ENCODE measurements around the gene OR5M11. TPM values are rescaled to one million over a fixed set of nuclear protein-coding genes. Genes with fewer than 3 reads are reported as not detected.
"Not testable (repeated sequence)": the region's sequence is repeated elsewhere in the genome, so short reads cannot be mapped to it uniquely, and the experiment has no call there.

Gene OR5M11
- not detected for total RNA-seq

DNA sequence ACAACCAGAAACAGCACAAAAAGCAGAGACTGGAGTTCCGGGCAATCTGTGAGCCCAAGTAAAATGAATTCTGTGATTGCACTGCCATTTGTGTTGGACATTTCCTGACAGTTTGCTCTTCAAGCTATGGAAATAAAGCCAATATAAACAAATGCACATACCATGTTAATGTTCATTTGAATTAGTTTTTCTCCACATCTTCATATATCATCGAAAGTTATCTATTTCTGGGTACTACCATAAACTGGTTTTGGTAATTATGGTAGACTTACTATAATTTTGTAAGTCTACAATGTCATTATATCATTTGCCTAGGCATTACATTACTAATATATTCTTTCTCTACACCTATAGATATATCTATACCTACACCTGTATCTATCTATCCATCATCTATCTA is at the start of gene OR5M11:
Gene OR5M11 (minus strand): TSS at position 101 of the 400 bp plus-strand sequence. CDS start 0 bp downstream, at position 101.
- Mint-ChIP-seq H3K27me3 (no peaks in the 10 kb centered on the region), H3K27ac (no peak within 1 kb of the TSS), H3K9me3 (peaks cover 23% of the 10 kb centered on the region), H3K4me3 (no peak within 1 kb of the TSS), H3K36me3 (ENCODE audit: low read depth) (no peaks in the 10 kb centered on the region), H3K4me1 (no peaks in the 10 kb centered on the region)
- ChIA-PET POLR2A (no interaction called here), CTCF (no interaction called here)
- no peak for DNase-seq

DNA sequence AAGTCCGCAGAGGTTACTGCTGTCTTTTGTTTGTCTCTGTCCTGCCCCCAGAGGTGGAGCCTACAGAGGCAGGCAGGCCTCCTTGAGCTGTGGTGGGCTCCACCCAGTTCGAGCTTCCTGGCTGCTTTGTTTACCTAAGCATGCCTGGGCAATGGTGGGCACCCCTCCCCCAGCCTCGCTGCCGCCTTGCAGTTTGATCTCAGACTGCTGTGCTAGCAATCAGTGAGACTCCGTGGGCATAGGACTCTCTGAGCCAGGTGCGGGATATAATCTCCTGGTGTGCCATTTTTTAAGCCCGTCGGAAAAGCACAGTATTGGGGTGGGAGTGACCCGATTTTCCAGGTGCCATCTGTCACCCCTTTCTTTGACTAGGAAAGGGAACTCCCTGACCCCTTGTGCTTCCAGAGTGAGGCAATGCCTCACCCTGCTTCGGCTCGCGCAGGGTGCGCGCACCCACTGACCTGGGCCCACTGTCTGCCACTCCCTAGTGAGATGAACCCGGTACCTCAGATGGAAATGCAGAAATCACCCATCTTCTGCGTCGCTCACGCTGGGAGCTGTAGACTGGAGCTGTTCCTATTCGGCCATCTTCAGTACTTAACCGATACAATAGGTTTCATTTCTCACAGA is 49.1 kb upstream of the OR5M11 start:
- H3K27ac Mint-ChIP-seq; H3K4me1 Mint-ChIP-seq; DNase-seq; H3K36me3 Mint-ChIP-seq (ENCODE audit: low read depth); H3K27me3 Mint-ChIP-seq; H3K4me3 Mint-ChIP-seq; CTCF ChIA-PET; POLR2A ChIA-PET: not testable (repeated sequence)
- H3K9me3 Mint-ChIP-seq, result peaks cover 10% of the 10 kb centered on the region

DNA sequence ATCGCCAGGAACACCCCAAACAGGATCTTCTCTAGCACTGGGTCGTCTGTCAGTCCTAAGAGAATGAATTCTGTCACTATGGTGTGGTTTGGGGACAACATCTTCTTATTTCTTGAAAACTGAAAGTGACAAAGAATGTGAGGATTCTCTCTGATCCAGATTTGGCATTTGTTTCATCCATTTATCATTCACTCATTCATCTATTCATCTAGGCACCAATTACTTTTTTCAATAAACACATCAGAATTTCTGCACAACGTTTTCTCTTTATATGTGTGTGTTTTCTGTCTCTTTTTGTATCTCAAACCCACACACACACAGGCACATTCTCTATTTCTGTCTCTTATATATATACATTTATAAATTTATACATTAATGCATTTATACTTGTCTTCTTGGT is 34.6 kb upstream of the OR5M11 start, which contains the start of gene OR5M10:
Gene OR5M10 (minus strand): TSS at position 101 of the 400 bp plus-strand sequence. CDS start 0 bp downstream, at position 101.
- no peak for DNase-seq
- peaks cover 7% of the 10 kb centered on the region for H3K9me3 Mint-ChIP-seq
- ChIA-PET POLR2A (no interaction called here), CTCF (no interaction called here)
- H3K27me3 Mint-ChIP-seq, result no peaks in the 10 kb centered on the region
- no peak within 1 kb of the TSS for H3K27ac Mint-ChIP-seq
- no peak within 1 kb of the TSS for H3K4me3 Mint-ChIP-seq
- H3K36me3 Mint-ChIP-seq (ENCODE audit: low read depth), result no peaks in the 10 kb centered on the region
- no peaks in the 10 kb centered on the region for H3K4me1 Mint-ChIP-seq

DNA sequence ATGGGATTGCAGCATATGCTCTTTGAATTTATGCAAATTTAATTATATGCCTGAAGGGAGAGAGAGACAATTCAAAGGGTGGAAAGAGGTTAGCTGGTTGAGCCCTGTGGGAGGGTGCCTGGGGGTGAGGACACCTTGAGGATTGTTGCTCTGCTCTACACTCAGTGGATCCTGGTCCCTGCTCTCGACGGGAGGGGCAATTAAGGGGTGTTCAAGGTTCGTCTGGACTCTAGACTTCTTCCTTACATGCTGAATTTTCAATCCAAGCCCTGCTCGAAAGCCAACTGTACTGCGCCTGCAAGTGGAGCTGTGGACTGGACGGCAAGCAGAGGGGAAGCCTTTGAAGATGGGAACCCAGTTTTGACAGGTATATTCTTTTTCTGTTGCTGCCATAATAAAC is 15.5 kb upstream of the OR5M11 start:
- Mint-ChIP-seq H3K4me1 (no peaks in the 10 kb centered on the region), H3K36me3 (ENCODE audit: low read depth) (no peaks in the 10 kb centered on the region), H3K4me3 (no peak overlapping the region), H3K9me3 (peaks cover 18% of the 10 kb centered on the region), H3K27me3 (no peaks in the 10 kb centered on the region), H3K27ac (no peak overlapping the region)
- ChIA-PET CTCF (no interaction called here), POLR2A (no interaction called here)
- DNase-seq, result no peak

DNA sequence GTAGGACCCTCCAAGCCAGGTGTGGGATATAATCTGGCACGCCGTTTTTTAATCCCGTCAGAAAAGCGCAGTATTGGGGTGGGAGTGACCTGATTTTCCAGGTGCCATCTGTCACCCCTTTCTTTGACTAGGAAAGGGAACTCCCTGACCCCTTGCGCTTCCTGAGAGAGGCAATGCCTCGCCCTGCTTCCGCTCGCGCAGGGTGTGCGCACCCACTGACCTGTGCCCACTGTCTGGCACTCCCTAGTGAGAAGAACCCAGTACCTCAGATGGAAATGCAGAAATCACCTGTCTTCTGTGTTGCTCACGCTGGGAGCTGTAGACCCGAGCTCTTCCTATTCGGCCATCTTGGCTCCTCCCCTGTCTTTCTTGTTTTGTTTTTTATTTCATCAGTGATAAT is 11.6 kb upstream of the OR5M11 start:
- H3K9me3 Mint-ChIP-seq, result peaks cover 14% of the 10 kb centered on the region
- H3K4me3 Mint-ChIP-seq; DNase-seq; POLR2A ChIA-PET; CTCF ChIA-PET; H3K4me1 Mint-ChIP-seq; H3K27me3 Mint-ChIP-seq; H3K27ac Mint-ChIP-seq; H3K36me3 Mint-ChIP-seq (ENCODE audit: low read depth): not testable (repeated sequence)

DNA sequence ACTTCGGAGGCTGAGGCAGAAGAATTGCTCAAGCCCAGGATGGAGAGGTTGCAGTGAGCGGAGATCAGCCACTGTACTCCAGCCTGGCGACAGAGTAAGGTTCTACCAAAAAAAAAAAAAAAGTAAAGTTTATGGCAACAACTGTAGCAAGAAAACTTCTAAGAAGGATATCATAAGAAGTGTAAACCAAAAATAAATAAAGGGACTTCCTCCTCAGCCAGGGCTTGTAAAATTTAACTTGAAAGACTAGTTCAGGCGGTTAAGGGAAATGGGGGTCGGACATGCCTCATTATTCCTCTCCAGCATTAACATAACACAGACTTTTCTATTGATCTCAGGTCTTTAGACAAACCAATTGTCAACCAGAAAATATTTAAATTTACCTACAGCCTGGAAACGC is 2.5 kb upstream of the OR5M11 start:
- DNase-seq, result no peak
- no peaks in the 10 kb centered on the region for H3K4me1 Mint-ChIP-seq
- ChIA-PET POLR2A (no interaction called here), CTCF (no interaction called here)
- H3K36me3 Mint-ChIP-seq (ENCODE audit: low read depth), result no peaks in the 10 kb centered on the region
- no peak overlapping the region for H3K4me3 Mint-ChIP-seq
- no peak overlapping the region for H3K27ac Mint-ChIP-seq
- no peaks in the 10 kb centered on the region for H3K27me3 Mint-ChIP-seq
- H3K9me3 Mint-ChIP-seq, result peaks cover 16% of the 10 kb centered on the region

DNA sequence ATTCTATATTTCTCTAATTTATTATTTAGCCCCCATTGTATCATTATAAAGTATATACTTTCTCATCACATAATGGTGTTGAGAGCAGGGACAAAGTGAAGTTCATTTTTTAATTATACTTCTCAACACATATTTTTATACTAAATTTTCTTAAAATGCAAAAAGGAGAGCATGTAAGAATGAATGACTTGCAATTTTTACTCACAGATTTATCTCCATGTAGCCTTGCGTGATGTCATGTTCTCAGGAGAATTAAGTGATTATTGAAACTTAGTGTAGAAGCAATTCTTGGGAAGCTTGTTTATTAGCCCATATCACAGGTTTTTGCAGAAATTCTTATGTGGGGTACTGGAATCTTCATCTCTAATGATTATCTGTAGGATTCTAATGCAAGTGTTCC is 682 bp upstream of the OR5M11 start:
- Mint-ChIP-seq H3K4me1 (no peaks in the 10 kb centered on the region), H3K27ac (no peak overlapping the region), H3K4me3 (no peak overlapping the region), H3K27me3 (no peaks in the 10 kb centered on the region), H3K9me3 (peaks cover 18% of the 10 kb centered on the region), H3K36me3 (ENCODE audit: low read depth) (no peaks in the 10 kb centered on the region)
- POLR2A ChIA-PET, result no interaction called here
- CTCF ChIA-PET, result no interaction called here
- DNase-seq, result no peak

DNA sequence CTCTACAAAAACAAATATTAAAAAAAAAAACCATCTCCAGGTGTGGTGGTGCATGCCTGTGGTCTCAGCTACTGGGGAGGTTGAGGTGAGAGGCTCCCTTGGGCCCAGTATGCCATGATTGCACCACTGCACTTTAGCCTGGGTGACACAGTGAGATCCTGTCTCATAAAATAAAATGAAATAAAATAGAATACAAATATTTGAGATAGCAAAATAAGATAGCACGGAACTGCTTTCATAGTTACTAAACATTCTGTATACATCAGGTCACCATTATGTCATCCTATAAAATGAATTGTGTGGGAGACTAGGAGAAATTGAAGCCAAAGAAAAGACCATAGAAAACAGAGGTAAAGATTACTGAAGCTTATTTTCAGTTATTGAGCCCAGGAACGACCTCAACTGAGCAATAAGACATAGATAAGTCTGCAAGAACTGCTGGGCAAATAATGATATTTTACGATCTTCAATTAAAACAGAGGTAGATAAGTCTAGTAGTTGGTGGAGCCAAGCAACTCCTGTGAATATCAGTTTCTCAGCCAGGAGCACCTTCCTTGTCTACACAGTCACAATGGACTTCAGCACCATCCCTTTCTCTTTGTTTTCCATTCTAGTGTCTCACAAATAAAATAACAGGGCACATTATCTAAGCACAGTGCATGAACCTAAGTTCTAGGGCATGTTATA is 9.9 kb downstream of the OR5M11 start:
- Mint-ChIP-seq H3K9me3 (peaks cover 5% of the 10 kb centered on the region), H3K4me1 (no peaks in the 10 kb centered on the region), H3K4me3 (no peak overlapping the region), H3K27ac (no peak overlapping the region), H3K27me3 (no peaks in the 10 kb centered on the region), H3K36me3 (ENCODE audit: low read depth) (no peaks in the 10 kb centered on the region)
- no peak for DNase-seq
- POLR2A ChIA-PET, result no interaction called here
- CTCF ChIA-PET, result no interaction called here

DNA sequence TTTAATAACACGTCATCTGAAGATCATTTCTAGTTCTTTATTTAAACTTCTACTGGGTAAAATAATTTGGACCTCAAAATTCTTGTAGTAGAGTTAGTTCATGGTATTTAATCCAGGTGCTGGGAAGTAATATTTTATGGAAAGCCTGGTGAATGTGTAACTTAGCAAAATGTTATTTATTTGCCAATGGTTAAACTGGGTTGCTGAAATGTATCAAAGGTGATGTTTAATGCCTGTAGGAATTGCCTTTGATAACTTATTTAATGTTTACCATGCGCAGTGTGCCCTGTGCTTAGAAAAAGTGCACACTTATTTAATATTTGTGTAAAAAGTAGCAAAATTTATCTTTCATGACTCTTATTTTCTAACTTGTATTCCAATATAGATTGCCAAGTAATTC is 11.2 kb downstream of the OR5M11 start:
- H3K27ac Mint-ChIP-seq, result no peak overlapping the region
- peaks cover 4% of the 10 kb centered on the region for H3K9me3 Mint-ChIP-seq
- H3K4me1 Mint-ChIP-seq, result no peaks in the 10 kb centered on the region
- H3K36me3 Mint-ChIP-seq (ENCODE audit: low read depth), result no peaks in the 10 kb centered on the region
- ChIA-PET CTCF (no interaction called here), POLR2A (no interaction called here)
- H3K27me3 Mint-ChIP-seq, result no peaks in the 10 kb centered on the region
- no peak overlapping the region for H3K4me3 Mint-ChIP-seq
- no peak for DNase-seq

DNA sequence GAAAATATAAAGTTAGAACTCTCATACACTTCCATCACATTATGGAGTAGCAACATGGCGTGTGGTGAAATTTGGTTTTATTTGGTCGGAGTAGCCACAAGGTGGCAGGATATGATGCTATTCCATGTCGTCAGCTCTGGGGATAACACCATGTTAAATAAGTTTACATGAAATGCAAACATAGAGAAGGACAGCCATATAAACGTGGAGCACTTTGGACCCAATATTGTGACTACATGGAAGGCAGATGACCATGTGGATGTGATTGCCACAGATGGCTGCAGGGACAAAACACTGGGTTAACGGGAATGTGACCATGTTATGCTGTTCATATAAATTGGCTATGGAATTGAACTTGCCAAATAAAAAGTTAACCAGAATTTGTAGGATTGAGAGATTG is 21.0 kb downstream of the OR5M11 start:
- no peak for DNase-seq
- ChIA-PET CTCF (no interaction called here), POLR2A (no interaction called here)
- Mint-ChIP-seq H3K27me3 (no peaks in the 10 kb centered on the region), H3K4me1 (no peaks in the 10 kb centered on the region), H3K27ac (no peak overlapping the region), H3K4me3 (no peak overlapping the region), H3K36me3 (ENCODE audit: low read depth) (no peaks in the 10 kb centered on the region), H3K9me3 (peaks cover 7% of the 10 kb centered on the region)

DNA sequence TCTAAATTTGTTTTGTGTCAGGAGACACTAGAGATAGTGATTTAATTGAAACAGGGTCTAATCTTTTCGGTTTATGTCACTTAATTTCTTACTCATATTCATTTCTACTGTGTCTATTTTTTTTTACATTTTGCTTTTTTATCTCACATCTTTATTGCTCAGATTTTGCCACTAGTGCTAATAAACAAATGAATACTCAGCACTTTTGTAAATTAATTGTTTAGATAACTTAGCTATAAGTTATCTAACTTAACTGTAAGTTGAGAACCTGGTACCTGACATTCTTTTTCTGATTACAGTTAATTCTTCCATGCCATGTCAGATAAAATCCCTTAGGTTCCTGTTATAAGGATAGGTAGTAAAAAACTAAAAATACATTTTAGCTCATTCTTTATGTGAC is 29.8 kb downstream of the OR5M11 start:
- no peak overlapping the region for H3K27ac Mint-ChIP-seq
- H3K4me1 Mint-ChIP-seq, result no peaks in the 10 kb centered on the region
- H3K4me3 Mint-ChIP-seq, result no peak overlapping the region
- no peaks in the 10 kb centered on the region for H3K36me3 Mint-ChIP-seq (ENCODE audit: low read depth)
- H3K27me3 Mint-ChIP-seq, result no peaks in the 10 kb centered on the region
- POLR2A ChIA-PET, result no interaction called here
- DNase-seq, result no peak
- CTCF ChIA-PET, result no interaction called here
- H3K9me3 Mint-ChIP-seq, result peaks cover 13% of the 10 kb centered on the region

DNA sequence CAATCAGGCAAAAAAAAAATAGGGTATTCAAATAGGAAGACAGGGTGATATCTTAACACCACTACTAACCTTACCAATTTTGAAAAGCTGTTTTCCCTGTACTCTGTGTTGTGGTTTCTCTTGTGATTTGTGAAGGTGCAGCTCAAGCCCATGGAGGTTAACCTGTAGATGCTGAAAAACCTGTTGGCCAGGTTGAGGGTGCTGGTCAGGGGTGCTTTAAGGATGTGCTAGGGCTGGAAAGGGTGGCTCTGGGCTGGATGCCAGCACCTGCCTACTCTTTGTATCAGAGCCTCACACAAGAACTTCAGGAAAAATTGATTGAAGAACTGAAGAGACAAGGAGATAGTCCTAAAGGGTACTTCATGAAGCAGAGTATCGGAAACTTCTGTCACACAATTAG is 33.6 kb downstream of the OR5M11 start:
- Mint-ChIP-seq H3K4me3 (no peak overlapping the region), H3K27me3 (no peaks in the 10 kb centered on the region), H3K9me3 (peaks cover 20% of the 10 kb centered on the region), H3K36me3 (ENCODE audit: low read depth) (no peaks in the 10 kb centered on the region), H3K4me1 (no peaks in the 10 kb centered on the region), H3K27ac (no peak overlapping the region)
- no peak for DNase-seq
- CTCF ChIA-PET, result no interaction called here
- POLR2A ChIA-PET, result no interaction called here

DNA sequence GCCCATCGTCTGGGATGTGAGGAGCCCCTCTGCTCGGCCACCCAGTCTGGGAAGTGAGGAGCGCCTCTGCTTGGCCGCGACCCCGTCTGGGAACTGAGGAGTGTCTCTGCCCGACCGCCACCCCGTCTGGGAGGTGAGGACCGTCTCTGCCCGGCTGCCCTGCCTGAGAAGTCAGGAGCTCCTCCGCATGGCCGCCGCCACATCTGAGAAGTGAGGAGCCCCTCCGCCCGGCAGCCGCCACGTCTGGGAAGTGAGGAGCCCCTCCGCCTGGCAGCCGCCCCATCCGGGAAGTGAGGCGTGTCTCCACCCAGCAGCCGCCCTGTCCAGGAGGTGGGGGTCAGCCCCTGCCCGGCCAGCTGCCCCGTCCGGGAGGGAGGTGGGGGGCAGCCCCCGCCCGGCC is 46.0 kb downstream of the OR5M11 start:
- POLR2A ChIA-PET, result no interaction called here
- Mint-ChIP-seq H3K4me1 (no peaks in the 10 kb centered on the region), H3K9me3 (peaks cover 13% of the 10 kb centered on the region), H3K36me3 (ENCODE audit: low read depth) (no peaks in the 10 kb centered on the region), H3K27me3 (no peaks in the 10 kb centered on the region), H3K27ac (no peak overlapping the region), H3K4me3 (no peak overlapping the region)
- no peak for DNase-seq
- CTCF ChIA-PET, result no interaction called here

DNA sequence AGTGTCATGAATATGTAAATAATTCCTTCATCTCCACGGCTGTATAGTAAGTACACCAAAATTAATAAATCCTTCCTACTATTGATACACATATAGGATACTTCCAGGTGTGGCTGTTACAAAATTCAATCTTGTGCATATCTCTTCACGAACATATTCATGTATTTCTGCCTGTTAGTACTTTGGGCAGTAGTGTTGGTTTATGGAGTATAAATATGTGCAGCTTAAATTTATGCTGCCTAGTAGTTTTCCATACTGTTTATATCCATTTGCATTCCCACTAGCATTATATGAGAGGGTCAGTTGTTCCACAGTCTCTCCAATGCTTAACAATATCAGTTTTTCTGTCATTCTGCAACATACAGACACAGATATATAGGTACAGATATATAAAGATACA is 47.9 kb downstream of the OR5M11 start:
- no peak for DNase-seq
- Mint-ChIP-seq H3K4me1 (no peaks in the 10 kb centered on the region), H3K27ac (no peak overlapping the region), H3K9me3 (peaks cover 8% of the 10 kb centered on the region), H3K4me3 (no peak overlapping the region), H3K36me3 (ENCODE audit: low read depth) (no peaks in the 10 kb centered on the region), H3K27me3 (no peaks in the 10 kb centered on the region)
- ChIA-PET CTCF (no interaction called here), POLR2A (no interaction called here)

Data from activated CD4-positive, alpha-beta memory T cell treated with anti-CD3 and anti-CD28 coated beads, Interleukin-2, amount 10 ng/mL, durations not matched to agents 7 days and 5 days (primary cell).